GM18519 (cell line): Measurements from ENCODE around the gene ITGA11.
"Not testable (repeated sequence)": the region's sequence is repeated elsewhere in the genome, so short reads cannot be mapped to it uniquely, and the experiment has no call there.

Experiments
- ATAC-seq: cut with Tn5 transposase; IDR thresholded peaks from one replicate; pipeline ENCODE4 v1.9.1; 2021; ENCODE audit warnings: mild to moderate bottlenecking, moderate library complexity; ENCODE audit not compliant: unreplicated experiment, low FRiP score

Gene ITGA11

GRCh38 chr15:68399096-68400065 is 32.6 kb downstream of the ITGA11 start:
- ATAC-seq, result no peak

DNA sequence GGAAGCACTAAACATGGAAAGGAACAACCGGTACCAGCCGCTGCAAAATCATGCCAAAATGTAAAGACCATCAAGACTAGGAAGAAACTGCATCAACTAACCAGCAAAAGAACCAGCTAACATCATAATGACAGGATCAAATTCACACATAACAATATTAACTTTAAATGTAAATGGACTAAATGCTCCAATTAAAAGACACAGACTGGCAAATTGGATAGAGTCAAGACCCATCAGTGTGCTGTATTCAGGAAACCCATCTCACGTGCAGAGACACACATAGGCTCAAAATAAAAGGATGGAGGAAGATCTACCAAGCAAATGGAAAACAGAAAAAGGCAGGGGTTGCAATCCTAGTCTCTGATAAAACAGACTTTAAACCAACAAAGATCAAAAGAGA is 34.0 kb downstream of the ITGA11 start:
- not testable (repeated sequence) for ATAC-seq

DNA sequence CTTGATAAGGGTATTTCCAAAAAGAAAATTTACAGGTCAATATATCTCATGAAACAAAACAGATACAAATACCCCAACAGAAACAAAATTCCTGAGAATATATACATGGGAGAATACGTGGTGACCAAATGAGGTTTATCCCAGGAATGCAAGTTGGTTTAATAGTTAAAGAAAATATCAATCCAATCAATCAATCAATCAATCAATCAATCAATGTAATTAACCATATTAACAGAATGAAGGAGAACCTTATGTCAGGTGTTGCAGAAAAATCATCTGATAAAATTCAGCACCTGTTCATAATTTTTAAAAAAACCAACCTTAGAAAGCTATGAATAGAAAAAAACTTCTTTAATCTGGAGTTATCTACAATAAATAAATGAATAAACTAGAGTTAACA is 35.9 kb downstream of the ITGA11 start:
- no peak for ATAC-seq

DNA sequence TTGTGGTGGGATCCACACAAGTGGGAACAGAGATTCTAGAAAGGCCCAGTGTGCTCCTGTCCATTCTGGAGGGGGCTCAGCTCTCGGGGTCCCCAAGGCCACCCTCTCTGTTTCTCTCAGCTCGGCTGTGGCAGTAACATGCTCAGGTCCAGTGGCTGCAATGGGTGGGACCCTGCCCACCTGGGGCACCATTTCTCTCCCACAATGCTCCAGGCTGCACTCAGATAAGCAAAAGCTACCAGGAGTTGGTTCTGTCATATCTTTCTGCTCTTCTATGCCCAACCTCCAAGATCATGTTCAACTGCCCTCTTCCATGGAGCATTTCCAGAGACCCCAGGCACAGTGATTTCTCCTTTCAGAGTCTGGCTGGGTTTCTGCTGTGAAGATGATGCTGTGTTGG is 40.8 kb downstream of the ITGA11 start:
- no peak for ATAC-seq

- no peak for ATAC-seq
Observed at GRCh38 chr15:68389936-68390817, 41.8 kb downstream of the ITGA11 start.

DNA sequence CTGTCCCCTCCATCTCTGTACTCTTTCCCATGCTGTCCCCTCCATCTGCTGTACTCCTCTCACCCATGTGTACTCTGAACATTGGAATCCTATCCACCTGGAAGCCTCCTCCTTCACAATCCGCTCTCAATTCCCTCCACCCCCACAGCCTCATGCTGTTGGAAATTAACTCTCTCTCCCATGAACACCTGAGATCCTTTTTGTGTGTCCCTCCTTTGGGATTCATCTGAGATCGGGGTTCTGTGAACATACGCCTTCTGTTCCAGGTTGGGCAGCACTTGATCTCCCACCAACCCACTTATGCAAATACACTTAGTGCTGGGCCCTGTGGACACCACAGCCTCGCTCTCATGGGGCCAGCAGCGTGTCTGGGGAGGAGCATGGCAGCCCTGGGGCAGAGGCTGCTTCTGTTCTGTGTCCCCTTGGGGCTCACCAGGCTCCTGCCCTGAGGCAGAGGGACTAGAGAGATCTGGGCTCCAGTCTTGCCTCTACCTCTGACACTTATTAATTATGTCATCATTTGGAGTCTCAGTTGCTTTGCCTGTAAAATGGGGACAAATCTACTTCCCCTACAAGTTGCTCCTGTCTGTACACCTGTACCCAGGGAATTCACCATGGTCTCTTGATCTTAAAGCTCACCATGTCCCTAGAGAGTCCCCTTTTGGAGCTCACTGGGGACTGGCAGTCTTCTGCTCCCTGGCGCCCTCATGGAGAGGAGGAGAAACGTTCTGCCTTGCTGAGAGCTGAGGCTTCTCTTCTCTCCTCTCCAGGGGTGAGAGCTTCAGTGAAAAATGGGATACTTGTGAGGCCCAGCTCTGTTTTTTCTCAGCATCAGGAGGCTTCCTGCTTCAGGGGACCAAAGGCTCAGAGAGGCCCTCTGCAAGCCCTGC is 42.7 kb downstream of the ITGA11 start:
- no peak for ATAC-seq

DNA sequence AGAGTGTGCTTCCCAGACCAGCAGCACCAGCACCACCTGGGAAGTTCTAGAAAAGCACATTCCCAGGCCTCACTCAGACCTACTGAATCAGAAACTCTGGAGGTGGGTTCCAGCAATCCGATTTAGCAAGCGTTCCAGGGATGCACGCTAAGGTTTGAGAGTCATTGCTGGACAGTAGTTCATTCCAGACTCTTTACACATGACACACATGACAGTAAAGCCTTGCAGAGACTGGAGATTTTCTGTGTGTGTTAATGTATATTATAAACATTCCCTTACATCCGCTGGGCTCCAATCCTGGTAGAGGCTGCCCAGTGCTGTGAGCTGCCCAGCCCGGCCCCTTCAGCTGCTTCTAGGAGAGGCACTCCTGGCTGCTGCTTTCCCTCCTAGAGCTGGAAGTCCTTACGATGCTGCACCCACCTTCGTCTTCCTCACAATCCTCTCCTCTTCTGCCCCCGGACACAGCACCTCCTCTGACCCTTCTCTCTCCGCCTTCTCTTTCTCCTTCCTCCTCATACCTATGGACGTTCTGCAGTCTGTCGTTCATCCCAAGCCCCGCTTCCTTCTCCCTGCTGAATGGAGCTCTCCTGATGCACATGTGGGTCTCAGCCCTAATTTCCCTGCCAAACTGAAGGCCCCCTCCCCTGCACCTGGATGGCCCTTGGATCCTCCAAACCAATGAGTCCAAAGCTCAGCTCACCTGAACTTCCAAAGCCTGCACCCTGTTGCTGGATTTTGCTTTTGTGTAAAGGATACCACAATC is 44.4 kb downstream of the ITGA11 start:
- ATAC-seq, result no peak

DNA sequence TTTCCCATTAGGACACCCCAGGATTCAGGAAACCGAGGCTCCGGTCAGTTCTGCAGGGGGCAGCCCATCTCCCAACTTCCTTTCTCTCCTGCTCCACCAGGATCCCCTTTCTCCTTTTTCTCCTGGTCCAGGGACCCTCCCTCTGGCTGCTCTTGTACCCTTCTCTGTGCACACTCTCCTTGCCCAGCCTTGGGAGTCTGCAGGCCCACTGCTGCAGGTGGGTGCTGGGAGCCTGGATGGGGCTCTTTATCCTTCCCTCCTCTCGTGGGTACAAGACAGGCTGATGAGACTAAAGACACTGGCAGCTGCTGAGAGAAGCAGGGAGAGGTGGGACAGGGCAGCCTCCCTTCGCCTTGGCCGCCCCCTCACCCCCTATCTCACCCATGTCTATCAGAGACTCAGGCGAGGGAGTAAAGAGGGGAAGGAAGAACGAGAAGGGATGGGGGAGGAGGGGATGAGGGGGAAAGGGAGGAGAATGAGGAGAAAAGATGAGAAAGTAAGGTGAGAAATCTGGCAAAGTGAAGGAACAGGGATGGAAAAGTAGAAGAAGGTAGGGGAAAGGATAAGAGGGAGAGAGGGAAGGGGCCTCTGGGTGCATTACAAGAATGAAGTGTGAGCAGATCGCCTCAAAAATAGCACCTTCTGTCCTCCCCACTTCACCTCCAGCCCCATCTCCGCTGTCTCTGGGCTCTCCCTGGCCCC is 45.2 kb downstream of the ITGA11 start:
- ATAC-seq, result no peak

DNA sequence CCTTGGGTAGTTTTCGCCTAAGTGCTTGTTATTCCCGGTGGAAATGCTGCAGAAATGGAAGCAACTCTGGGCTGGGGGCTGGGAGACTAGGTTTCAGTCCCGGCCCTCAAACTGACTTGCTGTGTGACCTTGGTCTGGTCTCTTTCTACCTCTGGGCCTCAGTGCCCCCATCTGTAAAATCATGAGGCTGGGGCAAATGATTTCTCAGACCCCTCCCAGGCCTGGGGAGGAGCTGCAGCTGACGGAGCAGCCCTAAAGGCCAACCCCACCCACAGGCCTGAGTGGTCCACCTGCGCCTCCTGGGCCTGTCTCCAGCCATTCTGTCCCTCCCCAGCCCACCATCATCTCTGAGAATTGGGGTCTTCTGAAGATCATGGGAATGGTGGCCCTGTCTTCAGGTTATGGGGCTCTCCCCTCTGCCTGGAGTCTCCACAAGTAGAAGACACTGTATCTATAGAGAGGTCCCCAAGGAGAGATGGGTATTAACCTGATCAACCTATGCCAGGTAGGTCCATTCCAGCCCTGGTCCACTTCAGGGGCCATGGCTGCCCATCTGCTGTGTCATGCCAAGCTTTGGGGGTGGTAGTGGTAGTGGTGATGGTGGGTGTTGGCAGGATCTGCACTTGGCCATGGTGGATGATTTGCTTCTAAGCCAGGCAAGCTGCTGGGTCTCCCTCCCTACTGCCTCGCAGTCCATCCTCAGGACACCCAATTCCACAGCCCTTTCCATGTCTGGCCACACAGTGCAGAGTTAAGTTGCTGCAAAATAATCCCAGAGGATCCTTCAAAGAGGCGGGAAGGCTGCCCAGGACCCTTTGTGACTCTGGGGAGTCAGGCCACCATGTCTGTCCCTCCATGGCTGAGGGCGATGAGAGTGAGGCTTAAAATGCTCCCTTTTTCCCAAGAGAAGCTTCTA is 46.0 kb downstream of the ITGA11 start:
- ATAC-seq, result no peak

DNA sequence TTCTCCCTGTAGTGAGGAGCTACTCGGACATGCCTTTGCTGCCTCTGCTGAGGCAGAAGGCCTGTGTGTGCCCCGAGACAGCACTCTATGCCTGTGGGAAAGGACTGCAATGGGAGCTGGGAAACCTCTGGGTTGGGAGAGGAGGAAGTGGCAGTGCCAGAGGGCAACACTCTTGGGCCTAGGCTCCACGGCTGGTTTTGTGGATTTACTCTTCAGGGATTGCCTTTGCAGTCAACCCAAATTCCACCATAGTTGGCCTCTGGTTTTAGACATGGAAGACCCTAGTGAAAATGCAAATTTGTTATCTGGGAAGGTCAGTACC is 46.8 kb downstream of the ITGA11 start:
- no peak for ATAC-seq

DNA sequence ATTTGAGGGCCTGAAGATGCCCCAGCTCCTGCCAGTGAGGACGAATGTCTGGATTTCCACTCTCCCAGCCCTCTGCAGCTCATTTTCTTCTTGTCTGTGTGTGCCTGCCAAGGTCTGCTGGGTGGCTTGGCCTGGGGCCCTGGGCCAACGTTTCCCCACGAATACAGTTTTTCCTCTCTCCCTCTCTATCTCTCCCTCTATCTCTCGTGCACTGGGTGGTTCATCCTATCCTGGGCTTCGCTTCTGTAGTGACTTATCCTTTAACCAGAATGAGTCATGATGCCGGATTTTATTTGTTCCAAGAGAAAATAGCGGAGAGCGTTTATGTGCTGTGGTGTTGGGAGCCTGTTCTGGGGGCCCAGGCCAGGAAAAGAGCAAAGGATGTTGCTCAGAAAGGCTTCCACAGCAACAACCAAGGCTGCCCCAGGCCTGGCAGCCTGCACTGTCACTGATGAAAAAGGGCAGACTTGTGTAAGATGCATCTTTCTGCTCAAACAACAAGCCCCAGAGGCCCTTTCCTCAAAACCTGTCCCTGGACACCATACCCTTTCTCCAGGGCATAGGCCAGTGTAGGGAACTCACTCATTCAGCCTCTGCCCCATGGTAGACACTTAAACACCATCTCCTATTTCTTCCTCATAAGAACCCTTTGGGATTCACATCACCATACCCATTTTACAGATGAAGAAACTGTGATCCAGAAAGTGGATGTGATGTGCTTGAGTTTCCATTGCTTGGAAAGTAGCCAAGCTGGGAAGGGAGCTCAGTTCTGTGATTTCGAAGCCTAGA is 47.3 kb downstream of the ITGA11 start:
- no peak for ATAC-seq

DNA sequence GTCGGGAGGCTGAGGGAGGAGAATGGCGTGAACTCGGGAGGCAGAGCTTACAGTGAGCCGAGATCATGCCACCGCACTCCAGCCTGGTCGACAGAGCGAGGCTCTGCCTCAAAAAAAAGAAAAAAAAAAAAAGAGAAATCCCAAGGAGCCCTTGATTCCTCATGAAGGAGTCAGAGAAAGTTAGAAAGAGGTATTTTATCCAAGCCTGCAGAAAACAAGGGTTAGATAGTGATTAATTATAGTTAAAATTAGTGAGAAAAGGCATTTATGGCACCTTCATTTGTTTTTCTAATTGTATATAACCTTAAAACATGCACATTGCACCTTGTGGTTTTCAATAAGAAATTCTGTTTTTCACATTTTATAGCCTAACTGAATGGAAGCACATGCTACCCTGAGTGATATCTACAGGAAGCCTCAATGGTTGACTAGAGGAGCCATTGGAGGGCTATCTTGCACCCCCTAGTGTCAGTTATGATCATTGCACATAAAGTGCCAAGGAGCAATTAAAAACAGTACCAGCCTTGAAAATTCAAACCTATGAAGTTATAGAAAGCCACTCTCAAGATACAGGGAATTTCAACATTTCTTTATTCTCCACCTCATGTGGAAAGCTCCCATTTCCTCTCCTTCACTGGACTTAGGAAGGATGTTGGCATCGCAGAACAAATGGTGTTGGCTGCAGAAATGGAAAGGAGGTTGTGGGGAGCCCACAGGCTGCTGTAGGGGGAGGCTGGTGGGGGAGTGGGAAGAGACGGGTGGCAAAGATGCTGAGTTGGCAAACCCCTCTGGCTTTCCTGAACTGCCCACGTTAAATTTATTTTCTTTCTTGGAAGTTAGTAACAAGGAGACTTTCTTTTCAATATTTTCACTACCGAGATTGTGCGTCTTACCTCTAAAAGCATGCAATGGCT is 48.5 kb downstream of the ITGA11 start:
- ATAC-seq, result no peak

DNA sequence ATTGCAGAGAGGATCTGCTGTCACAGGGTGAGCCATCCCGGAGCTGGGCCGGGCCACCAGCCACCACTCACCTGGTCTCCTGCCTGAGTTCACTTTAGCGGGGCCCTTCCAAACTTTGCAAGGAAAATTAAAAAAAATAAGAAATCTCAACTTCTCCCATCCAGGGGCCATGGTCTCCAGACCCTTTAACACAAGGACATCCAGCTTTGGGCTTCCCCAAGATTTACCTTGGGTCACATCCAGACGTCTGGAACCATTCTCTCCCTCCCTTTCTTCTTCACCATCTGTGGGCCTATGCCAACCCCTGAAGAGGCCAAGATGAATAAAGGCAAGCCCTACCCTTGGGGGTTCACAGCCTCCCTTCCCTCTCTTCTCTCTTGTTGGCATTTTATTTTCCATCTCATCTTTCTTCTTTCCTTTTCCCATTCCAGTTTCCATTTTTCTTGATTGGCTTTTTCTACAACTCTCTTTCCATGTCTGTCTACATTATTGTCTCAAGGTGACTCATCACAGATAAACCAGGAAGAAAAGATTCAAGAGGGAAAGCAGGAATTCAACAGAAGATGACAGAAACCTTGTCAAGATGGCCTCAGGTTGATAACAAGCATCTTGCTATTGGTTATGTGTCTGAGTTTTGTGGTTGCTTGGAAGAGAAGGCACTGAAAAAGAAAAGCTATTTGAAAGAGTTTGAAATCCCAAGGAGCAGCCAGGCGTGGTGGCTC is 49.5 kb downstream of the ITGA11 start:
- ATAC-seq, result no peak

- ATAC-seq, result no peak
Observed at GRCh38 chr15:68380456-68380855, 51.5 kb downstream of the ITGA11 start.

DNA sequence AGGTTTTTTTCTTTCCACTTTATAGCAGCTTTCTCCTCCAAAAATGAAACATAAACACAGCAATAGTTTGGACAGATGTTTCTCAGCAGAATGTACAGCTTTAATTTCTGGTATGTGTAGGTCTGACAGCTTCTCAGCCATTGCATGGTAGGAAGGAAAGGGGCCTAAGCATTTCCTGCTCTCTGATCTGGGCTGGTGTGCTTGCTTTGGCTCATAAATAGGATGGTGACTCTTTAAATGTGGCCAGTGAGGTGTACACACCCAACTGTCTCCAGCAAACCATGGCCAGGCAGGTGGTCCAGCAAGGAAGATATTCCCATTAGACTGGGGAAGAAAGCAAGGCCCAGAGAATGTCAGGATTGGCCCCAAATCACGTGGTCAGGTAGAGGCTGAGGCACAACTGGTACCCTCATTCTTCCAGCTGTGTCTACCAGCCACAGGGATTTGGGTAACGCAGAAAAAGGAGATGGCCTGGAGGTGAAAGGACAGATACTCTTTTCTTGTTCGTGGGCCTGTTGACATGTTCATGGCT is 52.1 kb downstream of the ITGA11 start:
- no peak for ATAC-seq
